ENCODE results near the gene GNL2. TPM values are rescaled to one million over a fixed set of nuclear protein-coding genes. Genes with fewer than 3 reads are reported as not detected.
A peak's percentile ranks its signal among the peaks of the same experiment; 100 is the strongest.
"Not testable (repeated sequence)": the region's sequence is repeated elsewhere in the genome, so short reads cannot be mapped to it uniquely, and the experiment has no call there.

Gene GNL2
- total RNA-seq, 1 donor from 2014 or later: 61.1 TPM

GRCh38 chr1:37599940-37600339, 4.2 kb upstream of the GNL2 start:
- peaks cover 50% of the 10 kb centered on the region for H3K4me1 Mint-ChIP-seq
- H3K27me3 Mint-ChIP-seq (ENCODE audit: low read depth): peaks cover 22% of the 10 kb centered on the region
- DNase-seq (ENCODE audit: low spot score in 2 of 2, unreplicated experiment in 2 of 2): no peak
- no peak overlapping the region for H3K27ac Mint-ChIP-seq
- H3K36me3 Mint-ChIP-seq: no peaks in the 10 kb centered on the region
- H3K4me3 Mint-ChIP-seq: no peak overlapping the region
- no peaks in the 10 kb centered on the region for H3K9me3 Mint-ChIP-seq
- no peak for TF ChIP-seq CTCF (IDR thresholded peaks at IDR 0.05; ENCODE audit: unreplicated experiment)

GRCh38 chr1:37596182-37596667, 488 bp upstream of the GNL2 start:
- H3K4me1 Mint-ChIP-seq: peaks cover 44% of the 10 kb centered on the region
- DNase-seq (ENCODE audit: low spot score in 2 of 2, unreplicated experiment in 2 of 2): no peak
- TF ChIP-seq CTCF (IDR thresholded peaks at IDR 0.05; ENCODE audit: unreplicated experiment): no peak
- peaks cover 3% of the 10 kb centered on the region for H3K36me3 Mint-ChIP-seq
- peaks cover 4% of the 10 kb centered on the region for H3K27me3 Mint-ChIP-seq (ENCODE audit: low read depth)
- H3K9me3 Mint-ChIP-seq: no peaks in the 10 kb centered on the region
- H3K27ac Mint-ChIP-seq: peak overlapping the region; percentile 99
- H3K4me3 Mint-ChIP-seq: peak overlapping the region; percentile 99

- Mint-ChIP-seq H3K4me1 (peaks cover 34% of the 10 kb centered on the region), H3K4me3 (peak overlapping the region; percentile 30), H3K9me3 (no peaks in the 10 kb centered on the region), H3K27ac (no peak overlapping the region), H3K36me3 (peaks cover 17% of the 10 kb centered on the region), H3K27me3 (ENCODE audit: low read depth) (peaks cover 4% of the 10 kb centered on the region)
- DNase-seq (ENCODE audit: low spot score in 2 of 2, unreplicated experiment in 2 of 2): no peak
- TF ChIP-seq CTCF (IDR thresholded peaks at IDR 0.05; ENCODE audit: unreplicated experiment): no peak
Measured at GRCh38 chr1:37593726-37594125, 2.0 kb downstream of the GNL2 start.

GRCh38 chr1:37588939-37589338, 6.8 kb downstream of the GNL2 start:
- no peaks in the 10 kb centered on the region for H3K9me3 Mint-ChIP-seq
- peaks cover 1% of the 10 kb centered on the region for H3K4me1 Mint-ChIP-seq
- H3K27me3 Mint-ChIP-seq (ENCODE audit: low read depth): no peaks in the 10 kb centered on the region
- H3K27ac Mint-ChIP-seq: no peak overlapping the region
- H3K36me3 Mint-ChIP-seq: peaks cover 33% of the 10 kb centered on the region
- TF ChIP-seq CTCF (IDR thresholded peaks at IDR 0.05; ENCODE audit: unreplicated experiment): no peak
- DNase-seq (ENCODE audit: low spot score in 2 of 2, unreplicated experiment in 2 of 2): no peak
- H3K4me3 Mint-ChIP-seq: no peak overlapping the region

- H3K27me3 Mint-ChIP-seq (ENCODE audit: low read depth); H3K9me3 Mint-ChIP-seq; DNase-seq (ENCODE audit: low spot score in 2 of 2, unreplicated experiment in 2 of 2); H3K4me1 Mint-ChIP-seq; H3K27ac Mint-ChIP-seq; H3K4me3 Mint-ChIP-seq: not testable (repeated sequence)
- peaks cover 46% of the 10 kb centered on the region for H3K36me3 Mint-ChIP-seq
Measured at GRCh38 chr1:37584544-37584943, 11.2 kb downstream of the GNL2 start.

- Mint-ChIP-seq H3K36me3 (peaks cover 64% of the 10 kb centered on the region), H3K27ac (no peak overlapping the region), H3K27me3 (ENCODE audit: low read depth) (no peaks in the 10 kb centered on the region), H3K4me3 (no peak overlapping the region), H3K4me1 (no peaks in the 10 kb centered on the region), H3K9me3 (no peaks in the 10 kb centered on the region)
- no peak for DNase-seq (ENCODE audit: low spot score in 2 of 2, unreplicated experiment in 2 of 2)
- no peak for TF ChIP-seq CTCF (IDR thresholded peaks at IDR 0.05; ENCODE audit: unreplicated experiment)
Measured at GRCh38 chr1:37575692-37576091, 20.0 kb downstream of the GNL2 start.
